Measurements from ENCODE around the gene ZNF669. TPM values are rescaled to one million over a fixed set of nuclear protein-coding genes. Genes with fewer than 3 reads are reported as not detected.

Gene ZNF669
- total RNA-seq, 1 experiment from 2014 or later = 7.2 TPM

DNA sequence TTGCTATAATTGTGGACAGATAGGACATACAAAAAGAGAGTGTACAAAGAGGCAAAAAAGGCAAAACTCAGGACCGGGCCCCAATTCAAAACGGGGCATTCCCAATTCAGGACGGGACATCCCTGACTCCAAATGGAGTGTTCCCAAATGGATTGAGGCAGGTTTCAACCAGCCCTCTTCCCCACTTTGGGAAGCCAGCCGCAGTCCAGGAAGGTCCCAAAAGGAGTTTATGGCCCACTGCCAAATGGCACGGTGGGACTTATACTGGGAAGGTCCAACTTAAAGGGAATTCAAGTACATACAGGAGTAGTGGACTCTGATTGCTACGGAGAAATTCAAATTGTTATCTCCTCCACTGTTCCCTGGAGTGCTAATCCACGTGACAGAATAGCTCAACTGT is 3.5 kb upstream of the ZNF669 start:
- no peak overlapping the region for H2AFZ ChIP-seq (ENCODE audit: low read depth, low read length, poor library complexity, severe bottlenecking)
- no peak overlapping the region for H3K27ac ChIP-seq (ENCODE audit: low read depth, low read length)
- peaks cover 12% of the 10 kb centered on the region for H3K79me2 ChIP-seq (ENCODE audit: insufficient read depth, low read length)
- H3K4me3 ChIP-seq (replicated peaks in 1 of 2; ENCODE audit: low read depth in 1 of 2, low read length in 2 of 2) = no peak overlapping the region
- TF ChIP-seq CBX3 (IDR thresholded peaks at IDR 0.05; ENCODE audit: low read depth) = no peak
- no peak for TF ChIP-seq ELF1 (IDR thresholded peaks at IDR 0.05; ENCODE audit: borderline replicate concordance, low read depth)
- TF ChIP-seq CEBPB (IDR thresholded peaks at IDR 0.05; ENCODE audit: low read depth) = no peak
- no peak for TF ChIP-seq SP1 (IDR thresholded peaks at IDR 0.05; ENCODE audit: low read depth)
- TF ChIP-seq ZFX (IDR thresholded peaks at IDR 0.05) = no peak
- TF ChIP-seq CTCF (IDR thresholded peaks at IDR 0.05 in 2 of 3, conservative IDR thresholded peaks at IDR 0.05 in 1 of 3; ENCODE audit: borderline replicate concordance in 1 of 3, insufficient read depth in 1 of 3, low read depth in 2 of 3, low read length in 2 of 3) = no peak
- no peak for TF ChIP-seq YY1 (IDR thresholded peaks at IDR 0.05; ENCODE audit: extremely low read depth, insufficient replicate concordance, low read depth, low read length)
- TF ChIP-seq EZH2phosphoT487 (IDR thresholded peaks at IDR 0.05; ENCODE audit: borderline replicate concordance) = no peak
- TF ChIP-seq TCF7L2 (IDR thresholded peaks at IDR 0.05; ENCODE audit: borderline replicate concordance, extremely low read depth, insufficient read depth, insufficient read length) = no peak
- TF ChIP-seq RAD21 (IDR thresholded peaks at IDR 0.05; ENCODE audit: low read depth) = no peak
- TF ChIP-seq, protein P1, sequence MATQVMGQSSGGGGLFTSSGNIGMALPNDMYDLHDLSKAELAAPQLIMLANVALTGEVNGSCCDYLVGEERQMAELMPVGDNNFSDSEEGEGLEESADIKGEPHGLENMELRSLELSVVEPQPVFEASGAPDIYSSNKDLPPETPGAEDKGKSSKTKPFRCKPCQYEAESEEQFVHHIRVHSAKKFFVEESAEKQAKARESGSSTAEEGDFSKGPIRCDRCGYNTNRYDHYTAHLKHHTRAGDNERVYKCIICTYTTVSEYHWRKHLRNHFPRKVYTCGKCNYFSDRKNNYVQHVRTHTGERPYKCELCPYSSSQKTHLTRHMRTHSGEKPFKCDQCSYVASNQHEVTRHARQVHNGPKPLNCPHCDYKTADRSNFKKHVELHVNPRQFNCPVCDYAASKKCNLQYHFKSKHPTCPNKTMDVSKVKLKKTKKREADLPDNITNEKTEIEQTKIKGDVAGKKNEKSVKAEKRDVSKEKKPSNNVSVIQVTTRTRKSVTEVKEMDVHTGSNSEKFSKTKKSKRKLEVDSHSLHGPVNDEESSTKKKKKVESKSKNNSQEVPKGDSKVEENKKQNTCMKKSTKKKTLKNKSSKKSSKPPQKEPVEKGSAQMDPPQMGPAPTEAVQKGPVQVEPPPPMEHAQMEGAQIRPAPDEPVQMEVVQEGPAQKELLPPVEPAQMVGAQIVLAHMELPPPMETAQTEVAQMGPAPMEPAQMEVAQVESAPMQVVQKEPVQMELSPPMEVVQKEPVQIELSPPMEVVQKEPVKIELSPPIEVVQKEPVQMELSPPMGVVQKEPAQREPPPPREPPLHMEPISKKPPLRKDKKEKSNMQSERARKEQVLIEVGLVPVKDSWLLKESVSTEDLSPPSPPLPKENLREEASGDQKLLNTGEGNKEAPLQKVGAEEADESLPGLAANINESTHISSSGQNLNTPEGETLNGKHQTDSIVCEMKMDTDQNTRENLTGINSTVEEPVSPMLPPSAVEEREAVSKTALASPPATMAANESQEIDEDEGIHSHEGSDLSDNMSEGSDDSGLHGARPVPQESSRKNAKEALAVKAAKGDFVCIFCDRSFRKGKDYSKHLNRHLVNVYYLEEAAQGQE (IDR thresholded peaks at IDR 0.05; ENCODE audit: low read depth) = no peak
- TF ChIP-seq, protein P2, sequence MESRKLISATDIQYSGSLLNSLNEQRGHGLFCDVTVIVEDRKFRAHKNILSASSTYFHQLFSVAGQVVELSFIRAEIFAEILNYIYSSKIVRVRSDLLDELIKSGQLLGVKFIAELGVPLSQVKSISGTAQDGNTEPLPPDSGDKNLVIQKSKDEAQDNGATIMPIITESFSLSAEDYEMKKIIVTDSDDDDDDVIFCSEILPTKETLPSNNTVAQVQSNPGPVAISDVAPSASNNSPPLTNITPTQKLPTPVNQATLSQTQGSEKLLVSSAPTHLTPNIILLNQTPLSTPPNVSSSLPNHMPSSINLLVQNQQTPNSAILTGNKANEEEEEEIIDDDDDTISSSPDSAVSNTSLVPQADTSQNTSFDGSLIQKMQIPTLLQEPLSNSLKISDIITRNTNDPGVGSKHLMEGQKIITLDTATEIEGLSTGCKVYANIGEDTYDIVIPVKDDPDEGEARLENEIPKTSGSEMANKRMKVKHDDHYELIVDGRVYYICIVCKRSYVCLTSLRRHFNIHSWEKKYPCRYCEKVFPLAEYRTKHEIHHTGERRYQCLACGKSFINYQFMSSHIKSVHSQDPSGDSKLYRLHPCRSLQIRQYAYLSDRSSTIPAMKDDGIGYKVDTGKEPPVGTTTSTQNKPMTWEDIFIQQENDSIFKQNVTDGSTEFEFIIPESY (IDR thresholded peaks at IDR 0.05; ENCODE audit: extremely low read depth, insufficient replicate concordance, low read length) = no peak
- TF ChIP-seq, protein P3, sequence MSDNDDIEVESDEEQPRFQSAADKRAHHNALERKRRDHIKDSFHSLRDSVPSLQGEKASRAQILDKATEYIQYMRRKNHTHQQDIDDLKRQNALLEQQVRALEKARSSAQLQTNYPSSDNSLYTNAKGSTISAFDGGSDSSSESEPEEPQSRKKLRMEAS (IDR thresholded peaks at IDR 0.05) = no peak
- TF ChIP-seq EGR1 (IDR thresholded peaks at IDR 0.05; ENCODE audit: low read depth) = no peak
- TF ChIP-seq ZNF274 (IDR thresholded peaks at IDR 0.05; ENCODE audit: low read depth, low read length) = no peak
- no peak for TF ChIP-seq SRF (IDR thresholded peaks at IDR 0.05; ENCODE audit: low read depth)
- TF ChIP-seq SIN3A (IDR thresholded peaks at IDR 0.05; ENCODE audit: low read depth) = no peak
- TF ChIP-seq POLR2A (IDR thresholded peaks at IDR 0.05; ENCODE audit: borderline replicate concordance, extremely low read depth, insufficient read depth, insufficient read length) = no peak
- TF ChIP-seq EZH2 (IDR thresholded peaks at IDR 0.05) = no peak
- TF ChIP-seq JUND (IDR thresholded peaks at IDR 0.05) = no peak
- peaks cover 5 to 20% of the 10 kb centered on the region in 2 experiments; a peak in 2 of 4 replicates for H3K4me1 ChIP-seq (ENCODE audit: control insufficient read depth in 1 of 2, insufficient read depth in 2 of 2, low read length in 2 of 2)
- DNase-seq (ENCODE audit: low read depth, low spot score) (no peak), ATAC-seq (no peak)
- no peak overlapping the region for H3K9ac ChIP-seq (ENCODE audit: low read length)
- H3K4me2 ChIP-seq (ENCODE audit: low read length) = no peak overlapping the region
- POLR2A ChIA-PET = no interaction called here
- no peaks in the 10 kb centered on the region for H3K27me3 ChIP-seq (ENCODE audit: insufficient read depth, low read length)
- intact Hi-C loops (cut with micrococcal nuclease) = no loop called here
- BruUV-seq (replicated peaks) = no TSS peak
- H3K9me3 ChIP-seq (ENCODE audit: control insufficient read depth in 1 of 2, insufficient read depth in 1 of 2, low read depth in 1 of 2, low read length in 2 of 2) = peaks cover 3% of the 10 kb centered on the region in 2 experiments; a peak in 2 of 4 replicates
- CTCF ChIA-PET = no interaction called here
- no peaks in the 10 kb centered on the region for H3K36me3 ChIP-seq (ENCODE audit: control insufficient read depth in 1 of 2, insufficient read depth in 2 of 2, low read length in 2 of 2)
- RAD21 ChIA-PET (ENCODE audit: low non-redundant PET in 1 of 2, low total read pairs in 2 of 2, uncharacterized antibody in 2 of 2, unreplicated experiment in 2 of 2) = no interaction called here
- no peaks in the 10 kb centered on the region for H3K9me2 ChIP-seq (ENCODE audit: insufficient read depth)
- H4K20me1 ChIP-seq (ENCODE audit: insufficient read depth) = no peaks in the 10 kb centered on the region

Data from HCT116 (cell line).